HG02970 (cell line): Measurements from ENCODE around the gene CYP4F22.
"Not testable (repeated sequence)": the region's sequence is repeated elsewhere in the genome, so short reads cannot be mapped to it uniquely, and the experiment has no call there.

Source experiments
- ATAC-seq: cut with Tn5 transposase; IDR thresholded peaks from one replicate; pipeline ENCODE4 v1.9.1; 2021; ENCODE audit warnings: mild to moderate bottlenecking, moderate library complexity, moderate number of reproducible peaks; ENCODE audit not compliant: unreplicated experiment, low FRiP score

Gene CYP4F22

GRCh38 chr19:15488489-15489226 lies 19.7 kb upstream of the CYP4F22 start:
- ATAC-seq: no peak

DNA sequence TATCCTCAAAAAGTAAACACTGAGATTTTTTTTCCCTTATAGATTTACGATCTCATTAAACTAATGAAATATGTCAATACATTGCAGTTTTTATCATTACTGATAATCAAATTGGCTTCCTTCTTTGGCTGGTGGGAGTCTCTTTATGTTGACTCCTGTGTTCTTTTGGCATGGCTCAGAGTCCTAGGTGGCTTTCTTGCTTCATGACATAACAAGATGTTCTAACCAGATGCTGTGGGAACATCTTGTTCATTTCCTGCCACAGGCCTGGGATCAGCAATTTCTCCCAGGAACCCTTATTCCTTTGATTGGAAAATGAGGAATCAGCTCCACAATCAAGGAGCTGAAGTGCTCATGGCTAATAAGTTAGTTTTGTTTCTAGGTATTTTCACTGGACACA lies 13.2 kb upstream of the CYP4F22 start:
- ATAC-seq: no peak

- no peak for ATAC-seq
Measured at GRCh38 chr19:15498156-15498858, 10.0 kb upstream of the CYP4F22 start.

GRCh38 chr19:15498910-15499309 lies 9.4 kb upstream of the CYP4F22 start:
- no peak for ATAC-seq

DNA sequence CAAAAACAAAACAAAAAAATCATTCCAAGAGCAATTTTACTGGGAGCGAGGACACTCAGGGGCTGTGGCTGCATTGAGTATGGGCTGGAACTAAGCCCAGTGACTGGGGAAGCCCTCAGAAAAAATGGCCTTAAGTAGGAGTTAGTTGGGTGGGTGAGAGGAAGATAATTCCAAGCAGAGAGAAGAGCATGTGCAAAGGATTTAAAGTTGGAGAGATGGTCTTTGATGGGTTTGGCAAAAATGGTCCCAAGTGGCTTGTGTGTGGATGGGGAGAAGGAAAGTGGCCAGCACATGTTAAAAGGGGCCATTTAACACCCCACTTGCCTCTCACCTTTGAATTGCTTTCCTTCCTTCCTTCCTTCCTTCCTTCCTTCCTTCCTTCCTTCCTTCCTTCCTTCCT lies 6.7 kb upstream of the CYP4F22 start:
- ATAC-seq: no peak

GRCh38 chr19:15502264-15502663 lies 6.1 kb upstream of the CYP4F22 start:
- ATAC-seq: no peak

DNA sequence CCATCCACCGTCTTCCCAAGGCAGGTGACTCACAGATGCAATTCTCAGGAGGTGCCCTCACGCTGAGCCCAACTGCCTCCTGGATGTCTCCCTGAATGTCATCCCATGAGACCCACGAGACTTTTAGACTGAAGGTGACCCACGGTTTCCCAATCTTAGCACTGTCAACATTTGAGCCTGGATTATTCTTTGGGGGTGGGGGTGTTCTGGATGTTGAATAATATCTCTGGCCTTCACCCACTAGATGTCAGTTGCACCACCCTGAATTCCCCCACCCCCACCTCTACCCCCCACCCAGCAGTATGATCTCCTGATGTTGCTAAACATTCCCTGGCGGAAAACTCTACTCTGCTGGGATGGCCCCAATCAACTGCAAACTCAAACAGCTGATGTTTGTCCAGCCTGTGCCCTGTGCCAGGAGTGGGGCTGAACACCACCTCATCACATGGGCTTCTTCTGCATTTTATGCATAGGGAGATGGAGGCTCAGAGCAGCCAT lies 2.2 kb upstream of the CYP4F22 start:
- ATAC-seq: no peak

DNA sequence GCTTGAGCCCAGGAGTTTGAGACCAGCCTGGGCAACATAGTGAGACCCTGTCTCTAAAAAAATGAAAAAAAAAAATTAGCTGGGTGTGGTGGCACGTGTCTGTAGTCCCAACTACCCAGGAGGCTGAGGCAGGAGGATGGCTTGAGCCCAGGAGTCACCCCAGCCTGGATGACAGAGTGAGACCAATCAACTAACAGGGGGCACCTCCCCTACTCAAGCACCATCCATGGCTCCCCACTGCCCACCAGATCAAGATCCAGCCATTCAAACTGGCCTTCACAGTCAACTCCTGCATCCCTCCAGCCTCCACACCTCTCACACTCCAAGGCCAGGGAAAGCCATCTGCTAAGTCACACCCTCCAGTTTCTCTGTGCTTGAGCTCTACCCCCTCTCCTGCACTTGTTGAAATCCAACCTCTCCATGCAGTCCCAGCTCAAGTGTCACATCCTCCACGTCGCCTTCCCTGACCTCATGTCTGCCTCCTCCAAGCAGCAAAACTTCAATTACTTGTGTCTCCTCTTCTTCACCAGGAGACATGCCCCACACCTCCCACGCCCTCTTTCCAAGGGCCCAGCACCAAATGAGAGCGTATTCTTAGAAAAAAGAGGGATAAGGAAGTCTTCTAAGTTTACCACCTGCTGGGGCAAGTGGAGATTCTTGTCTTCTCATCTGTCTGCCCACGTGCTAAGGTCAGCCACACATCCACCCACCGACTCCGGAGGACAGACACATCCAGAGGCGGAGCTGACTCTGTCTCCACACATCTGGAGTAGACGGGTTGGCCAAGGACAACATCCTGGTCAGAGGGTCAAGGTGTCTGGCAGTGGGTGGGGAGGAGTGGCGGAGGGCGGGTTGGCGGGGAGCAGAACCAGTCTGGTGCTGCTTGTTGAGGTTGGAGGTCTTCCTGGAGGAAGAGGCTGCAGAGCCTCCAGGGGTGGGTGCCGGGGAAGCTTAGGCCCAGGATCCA lies 974 bp upstream of the CYP4F22 start:
- no peak for ATAC-seq

DNA sequence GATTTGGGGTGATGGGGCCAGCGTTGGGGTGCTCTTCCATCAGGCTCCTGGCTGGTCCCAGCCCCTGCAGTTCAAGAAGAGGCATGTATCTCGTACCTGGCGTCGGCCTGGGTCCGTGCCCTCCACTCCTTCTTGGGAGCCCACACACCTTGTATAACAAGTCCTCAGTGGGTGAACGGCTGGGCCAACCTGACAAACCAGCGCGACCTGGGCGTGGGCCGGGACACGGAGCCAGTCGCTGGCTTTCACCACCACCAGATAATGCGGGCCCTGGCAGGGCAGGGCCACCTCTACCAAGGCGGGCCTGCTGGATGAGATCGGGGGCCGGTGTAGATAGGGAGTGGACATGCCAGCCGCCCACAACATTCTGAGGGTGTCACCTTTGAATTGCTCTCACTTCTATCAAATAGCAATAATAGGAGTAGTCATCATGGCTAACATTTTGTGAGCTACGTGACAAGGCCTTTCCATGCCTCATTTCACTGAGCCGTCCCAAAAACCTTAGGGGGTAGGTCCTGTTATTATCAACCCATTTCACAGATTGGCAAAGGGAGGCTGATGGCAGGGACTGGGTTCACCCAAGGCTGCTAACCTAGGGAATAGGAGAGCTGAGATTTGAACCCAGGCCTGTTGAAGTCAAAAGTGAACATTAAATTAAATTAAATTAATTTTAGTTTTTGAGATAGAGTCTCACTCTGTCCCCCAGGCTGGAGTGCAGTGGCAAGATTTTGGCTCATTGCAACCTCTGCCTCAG lies 3.5 kb downstream of the CYP4F22 start:
- ATAC-seq: no peak

GRCh38 chr19:15515227-15515625 lies 6.9 kb downstream of the CYP4F22 start:
- not testable (repeated sequence) for ATAC-seq

DNA sequence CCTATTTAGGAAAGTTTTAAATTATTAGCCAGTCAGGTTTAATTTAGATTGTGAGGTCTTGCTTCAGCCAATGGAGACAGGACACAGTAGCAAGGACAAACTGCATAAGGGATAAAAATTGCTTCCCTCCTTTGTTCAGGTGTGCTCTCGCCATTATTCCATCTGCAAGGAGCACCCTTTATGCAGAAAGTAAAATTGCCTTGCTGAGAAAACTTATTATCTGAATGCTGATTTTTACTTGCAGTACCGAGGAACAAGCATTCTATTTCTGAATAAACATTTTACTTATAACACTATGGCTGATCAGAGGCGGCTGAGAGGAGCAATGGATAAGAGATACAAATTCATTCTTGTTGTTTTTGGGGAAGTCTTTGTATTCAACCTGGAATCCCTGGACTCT lies 8.0 kb downstream of the CYP4F22 start:
- no peak for ATAC-seq

- no peak for ATAC-seq
Measured at GRCh38 chr19:15517778-15518177, 9.5 kb downstream of the CYP4F22 start.

- ATAC-seq: no peak
Measured at GRCh38 chr19:15519433-15519976, 11.2 kb downstream of the CYP4F22 start.

DNA sequence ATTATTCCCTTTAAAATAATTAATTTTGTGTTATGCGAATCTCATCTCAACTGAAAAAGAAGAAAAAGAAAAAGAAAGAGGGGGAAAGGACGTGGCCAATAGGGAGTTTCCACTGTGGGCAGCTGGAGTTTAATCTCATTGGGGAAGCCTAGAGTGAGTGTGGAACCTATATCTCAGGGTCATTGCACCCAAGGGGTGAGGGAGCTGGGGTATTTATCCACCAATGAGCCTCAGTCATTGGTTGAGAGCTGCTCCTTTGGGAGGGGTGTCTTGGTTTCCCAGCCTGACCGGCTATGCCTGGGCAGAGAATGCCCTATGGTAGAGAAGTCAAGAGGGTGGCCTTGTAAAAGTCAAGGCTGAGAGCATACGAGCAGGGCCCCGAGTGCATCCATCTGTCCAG lies 16.5 kb downstream of the CYP4F22 start:
- ATAC-seq: no peak

- no peak for ATAC-seq
Measured at GRCh38 chr19:15525291-15525690, 17.0 kb downstream of the CYP4F22 start.

- ATAC-seq: no peak
Measured at GRCh38 chr19:15526408-15526807, 18.1 kb downstream of the CYP4F22 start.

GRCh38 chr19:15527705-15528104 lies 19.4 kb downstream of the CYP4F22 start:
- ATAC-seq: no peak

GRCh38 chr19:15529774-15530372 lies 21.5 kb downstream of the CYP4F22 start:
- ATAC-seq: no peak

GRCh38 chr19:15532779-15533521 lies 24.6 kb downstream of the CYP4F22 start:
- ATAC-seq: no peak
